Suppressor macrophage (primary cell): ENCODE results near the gene SLFN12.
"Not testable (repeated sequence)": the region's sequence is repeated elsewhere in the genome, so short reads cannot be mapped to it uniquely, and the experiment has no call there.

Experiments
- DNase-seq, 4 experiments: peaks; one replicate each; pipeline ENCODE4 v3.0.0-alpha.2; 2020 to 2022
- total RNA-seq, 17 experiments: gene quantifications; one replicate each; lab custom pipeline; 2026; ENCODE audit warnings: mixed read lengths in 6 of 17, inconsistent platforms in 3 of 17; lab: John Stamatoyannopoulos, UW

SLFN12 gene
- 5.5 to 26.9 (median 15.8) reads per million in 17 experiments for total RNA-seq

DNA sequence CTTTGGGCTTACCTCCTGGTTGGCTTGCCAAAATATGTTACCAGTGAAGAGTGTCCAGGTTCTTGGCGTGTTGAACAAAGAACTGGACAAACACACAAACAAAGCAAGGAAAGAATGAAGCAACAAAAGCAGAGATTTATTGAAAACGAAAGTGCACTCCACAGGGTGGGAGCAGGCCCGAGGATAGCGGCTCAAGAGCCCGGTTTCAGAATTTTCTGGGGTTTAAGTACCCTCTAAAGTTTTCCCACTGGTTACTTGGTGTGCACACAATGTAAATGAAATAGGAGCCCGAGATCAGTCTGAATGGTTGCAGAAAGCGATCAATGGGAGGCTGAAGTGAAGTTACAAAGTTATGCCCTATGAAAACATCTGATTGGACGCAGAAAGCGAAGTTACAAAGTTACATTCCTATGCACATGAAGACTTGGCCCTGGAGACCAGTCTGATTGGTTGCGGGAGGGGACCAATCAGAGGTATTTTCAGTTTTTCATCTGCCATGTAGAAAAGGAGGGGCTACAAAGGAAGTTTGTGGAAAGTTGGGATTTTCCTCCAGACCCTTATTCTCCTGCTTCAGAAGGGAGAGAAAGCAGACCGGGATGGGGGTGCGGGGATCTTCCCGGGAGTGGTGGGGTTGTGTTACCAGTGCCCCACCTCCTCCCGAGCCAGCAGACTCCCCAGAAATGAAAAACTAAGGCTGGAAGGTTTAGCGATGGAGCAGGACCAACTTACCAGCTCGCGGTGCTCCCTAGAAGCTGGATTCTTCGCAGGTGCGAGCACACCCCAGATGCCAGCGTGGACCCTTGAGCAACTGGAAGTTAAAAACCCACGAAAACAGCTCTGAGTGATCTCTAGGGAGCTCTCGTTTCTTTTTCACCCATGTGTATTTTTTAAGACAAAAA is at the start of gene SLFN12:
SLFN12 (minus strand) TSS at position 325 of the 899 bp plus-strand sequence. CDS start 9,472 bp downstream, outside the sequence.
- DNase-seq = peak; percentile 75 to 86 (median 82)

DNA sequence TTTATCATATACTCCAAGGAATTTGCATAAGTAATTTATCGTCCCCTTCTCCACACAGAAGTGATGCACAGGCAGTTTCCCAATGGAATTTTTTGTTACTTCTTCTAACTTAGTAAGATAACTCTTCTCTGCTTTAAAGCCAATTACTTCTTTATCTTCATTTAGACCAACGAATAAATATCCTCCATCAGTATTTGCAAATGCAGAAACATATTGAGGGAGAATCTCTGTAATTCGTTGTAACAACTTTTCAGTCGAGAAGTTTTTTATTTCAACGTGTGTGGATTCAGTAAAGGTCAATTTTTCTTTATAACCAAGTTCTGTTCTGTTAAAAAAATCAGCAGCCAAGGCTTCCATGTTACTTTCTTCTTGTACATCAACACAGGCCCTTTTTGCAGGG is 47.0 kb upstream of the SLFN12 start:
- DNase-seq = no peak

DNA sequence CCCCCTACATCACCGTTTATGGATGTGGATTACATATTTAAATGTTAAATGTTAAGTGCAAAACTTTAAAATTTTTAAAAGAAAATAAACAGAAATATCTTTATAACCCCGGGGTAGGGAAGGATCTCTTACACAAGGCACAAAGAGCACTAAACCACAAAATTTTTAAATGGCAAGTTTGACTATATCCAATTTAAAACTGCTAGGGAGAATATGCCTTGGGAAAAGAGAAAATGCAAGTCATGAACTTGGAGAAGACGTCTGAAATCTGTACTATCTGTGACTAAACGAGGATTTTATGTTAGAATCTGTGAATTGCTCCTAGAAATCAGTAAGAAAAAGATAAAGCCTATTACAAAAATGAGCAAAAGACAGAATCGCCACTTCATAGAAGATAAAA is 44.9 kb upstream of the SLFN12 start:
- DNase-seq = no peak

DNA sequence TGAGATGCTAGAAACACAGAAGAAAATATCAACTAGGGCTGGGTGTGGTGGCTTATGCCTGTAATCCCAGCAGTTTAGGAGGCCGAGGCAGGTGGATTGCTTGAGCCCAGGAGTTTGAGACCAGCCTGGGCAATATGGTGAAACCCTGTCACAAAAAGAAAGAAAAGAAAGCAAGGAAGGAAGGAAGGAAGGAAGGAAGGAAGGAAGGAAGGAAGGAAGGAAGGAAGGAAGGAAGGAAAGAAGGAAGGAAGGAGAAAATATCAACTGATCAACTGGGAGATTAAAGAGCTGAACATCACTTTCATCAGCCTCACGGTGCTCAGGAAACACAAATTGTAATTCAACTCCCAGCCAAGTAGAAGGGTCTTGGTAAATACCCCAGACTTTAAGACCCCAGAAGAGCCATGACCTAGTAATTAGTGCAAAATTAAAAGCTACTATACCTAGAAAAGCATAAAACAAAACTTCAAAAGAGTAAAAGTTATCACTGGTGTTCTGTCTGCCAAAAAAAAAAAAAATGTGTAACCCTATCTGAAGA is 44.1 kb upstream of the SLFN12 start:
- no peak for DNase-seq

DNA sequence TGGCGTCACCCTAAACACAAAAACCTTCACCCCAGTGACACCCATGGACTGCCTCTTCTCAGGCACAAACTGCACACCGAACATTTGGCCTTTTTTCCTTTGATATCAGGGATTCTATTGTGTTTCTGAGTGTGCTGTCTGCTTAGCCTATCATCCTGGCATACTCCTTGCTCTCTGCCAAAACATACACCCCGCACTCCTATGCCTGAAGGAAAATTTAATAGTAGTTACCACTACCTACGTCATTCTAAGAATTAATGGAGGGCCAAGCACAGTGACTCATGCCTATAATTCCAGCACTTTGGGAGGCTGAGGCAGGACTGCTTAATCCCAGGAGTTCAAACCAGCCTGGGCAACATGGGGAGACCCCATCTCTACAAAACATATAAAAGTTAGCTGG is 36.2 kb upstream of the SLFN12 start:
- DNase-seq = no peak

DNA sequence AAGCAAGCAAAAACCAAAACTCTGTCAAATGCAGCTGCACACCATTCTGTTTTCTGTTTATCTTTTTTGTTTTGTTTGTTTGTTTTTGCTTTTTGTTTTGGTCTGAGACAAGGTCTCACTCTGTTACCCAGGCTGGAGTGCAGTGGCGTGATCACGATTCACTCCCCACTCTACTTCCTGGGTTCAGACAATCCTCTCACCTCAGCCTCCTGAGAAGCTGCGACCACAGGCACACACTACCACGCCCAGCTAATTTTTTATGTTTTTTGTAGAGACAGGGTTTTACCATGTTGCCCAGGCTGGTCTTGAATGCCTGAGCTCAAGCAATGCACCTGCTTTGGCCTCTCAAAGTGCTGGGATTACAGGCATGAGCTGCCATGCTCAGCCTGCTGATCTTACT is 35.5 kb upstream of the SLFN12 start:
- no peak for DNase-seq

DNA sequence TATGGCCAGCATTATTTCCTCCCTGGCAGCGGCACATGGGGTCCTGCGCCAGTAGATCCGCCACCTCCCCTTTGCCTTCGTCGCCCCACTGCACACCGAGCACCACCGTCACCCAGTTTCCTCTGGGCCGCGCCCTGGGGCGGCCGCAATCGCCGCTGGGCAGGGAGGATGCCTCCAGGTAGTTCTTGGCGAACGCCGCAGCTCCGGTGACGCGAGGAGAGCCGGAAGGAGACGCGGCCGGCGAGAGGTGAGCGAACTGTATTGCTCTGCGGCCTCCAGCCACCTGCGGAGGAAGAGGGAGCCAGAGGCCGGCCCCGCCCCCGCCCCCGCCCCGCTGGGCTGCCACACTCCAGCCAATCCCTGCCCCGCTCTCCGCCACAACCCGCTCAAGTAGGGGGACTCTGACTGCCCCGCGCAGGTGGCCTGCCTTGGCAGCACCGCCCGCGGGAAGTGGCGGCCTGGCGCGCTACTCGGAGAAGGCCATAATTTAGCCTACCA is 28.1 kb upstream of the SLFN12 start:
- peak in 1 of 4 experiments; percentile 21 for DNase-seq

DNA sequence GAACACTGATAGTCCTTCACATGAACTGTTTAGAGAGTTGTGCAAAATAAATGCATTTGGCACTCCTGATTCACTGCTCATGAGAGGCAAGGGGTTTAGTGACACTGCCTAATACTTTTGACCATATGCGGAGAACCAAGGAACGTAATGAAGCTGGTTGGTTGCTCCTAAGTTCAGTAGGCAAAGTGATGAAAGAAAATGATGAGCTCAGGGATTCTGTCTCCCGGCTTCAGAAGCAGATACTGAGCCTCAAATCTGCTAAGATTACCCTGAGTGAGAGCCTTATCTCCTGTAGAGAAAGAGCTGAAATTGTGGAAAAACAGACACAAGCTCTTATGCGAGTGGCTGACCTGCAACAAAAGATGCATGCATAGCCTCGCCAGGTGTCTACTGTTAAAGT is 21.7 kb upstream of the SLFN12 start:
- DNase-seq = not testable (repeated sequence)

- no peak for DNase-seq
Observed at GRCh38 chr17:35453171-35453570, 20.9 kb upstream of the SLFN12 start.

- DNase-seq = peak in 3 of 4 experiments; percentile 33 to 56 (median 50)
Observed at GRCh38 chr17:35449371-35449931, 17.2 kb upstream of the SLFN12 start.

DNA sequence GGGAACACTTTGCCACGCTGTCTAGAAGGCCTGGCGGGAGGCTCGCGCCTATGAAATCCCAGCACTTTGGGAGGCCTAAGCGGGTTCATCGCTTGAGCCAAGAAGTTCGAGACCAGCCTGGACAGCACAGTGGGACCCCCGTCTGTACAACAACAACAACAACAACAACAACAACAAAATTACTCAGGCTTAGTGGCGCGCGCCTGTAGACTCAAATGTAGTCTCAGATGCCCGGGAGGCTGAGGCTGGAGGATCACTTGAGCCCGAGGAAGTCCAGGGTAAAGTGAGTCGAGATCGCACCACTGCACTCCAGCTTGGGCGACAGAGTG is 16.6 kb upstream of the SLFN12 start:
- DNase-seq = no peak

DNA sequence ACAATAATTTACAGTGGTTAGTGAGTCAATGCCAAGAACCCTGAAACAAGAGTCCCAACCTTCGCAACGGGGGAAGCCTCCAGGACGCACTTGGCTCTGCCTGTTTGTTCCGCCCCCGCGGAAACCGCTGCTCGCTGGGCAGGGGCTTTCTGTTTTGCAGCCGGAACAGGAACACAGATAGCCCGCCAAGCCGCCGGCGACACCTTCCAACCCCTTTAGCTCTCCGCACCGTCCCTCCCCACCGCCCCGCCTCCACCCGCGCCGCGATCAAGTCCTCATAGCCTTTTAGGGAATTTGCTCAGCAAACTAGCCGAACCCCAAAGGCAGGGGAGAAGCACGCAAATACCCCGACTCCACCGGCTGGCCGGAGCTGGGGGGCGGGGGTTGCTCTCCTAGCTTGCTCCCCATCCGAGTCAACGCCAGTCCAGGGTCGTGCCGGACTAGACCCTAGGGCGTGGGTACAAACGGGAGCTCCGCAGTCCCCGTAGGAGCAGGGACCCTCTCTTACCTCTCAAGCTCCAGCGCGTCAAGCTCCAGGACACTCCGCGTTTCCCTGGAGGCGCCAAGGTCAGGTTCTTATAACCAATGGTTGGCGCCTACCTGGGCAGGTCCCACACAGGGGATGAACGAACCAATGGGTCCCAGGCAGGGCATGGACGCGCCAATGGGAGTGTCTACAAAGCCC is 16.1 kb upstream of the SLFN12 start, which contains the start of gene SLFN13:
SLFN13 (minus strand) TSS at position 553 of the 685 bp plus-strand sequence. CDS start 3,086 bp downstream, outside the sequence.
- peak; percentile 86 to 93 (median 92) for DNase-seq

DNA sequence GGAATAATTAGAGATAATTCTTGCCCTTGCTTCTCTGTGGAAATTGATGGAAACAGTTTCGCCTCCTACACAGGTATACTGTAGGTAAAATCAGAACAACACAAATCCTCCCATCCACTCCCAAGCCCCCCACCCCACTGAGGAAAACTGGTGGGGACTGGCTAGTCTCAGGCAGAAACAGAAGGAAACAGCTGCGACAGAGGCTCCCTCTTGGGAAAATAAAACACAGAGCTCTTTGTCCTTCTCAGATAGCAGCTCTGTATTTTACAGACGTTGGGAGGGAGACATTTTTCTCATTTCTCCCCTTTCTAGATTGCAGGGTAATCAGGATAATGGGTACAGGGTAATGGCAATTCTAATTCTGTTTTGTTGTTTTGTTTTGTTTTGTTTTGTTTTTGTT is 15.2 kb upstream of the SLFN12 start:
- DNase-seq = no peak

DNA sequence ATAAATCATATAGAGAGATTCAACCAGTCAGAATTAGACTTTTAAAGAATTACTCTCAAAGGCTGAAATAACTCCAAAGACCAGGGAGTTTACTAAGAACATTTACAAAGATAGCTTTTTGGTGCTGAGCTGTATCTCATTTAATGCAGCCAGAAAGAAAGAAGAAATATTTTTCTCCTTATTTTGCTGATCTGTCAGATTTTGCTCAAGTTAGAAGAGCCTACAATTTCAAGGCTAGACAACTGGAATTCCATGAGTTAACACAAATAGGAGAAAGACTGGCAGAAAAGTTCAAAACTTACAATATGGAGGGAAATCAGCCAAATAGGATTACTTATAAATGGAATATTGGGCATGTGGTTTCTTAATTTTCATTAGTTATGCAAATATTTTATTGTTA is 6.1 kb upstream of the SLFN12 start:
- DNase-seq = no peak

- DNase-seq = peak; percentile 80 to 87 (median 82)
Observed at GRCh38 chr17:35433075-35433894, 985 bp upstream of the SLFN12 start.

DNA sequence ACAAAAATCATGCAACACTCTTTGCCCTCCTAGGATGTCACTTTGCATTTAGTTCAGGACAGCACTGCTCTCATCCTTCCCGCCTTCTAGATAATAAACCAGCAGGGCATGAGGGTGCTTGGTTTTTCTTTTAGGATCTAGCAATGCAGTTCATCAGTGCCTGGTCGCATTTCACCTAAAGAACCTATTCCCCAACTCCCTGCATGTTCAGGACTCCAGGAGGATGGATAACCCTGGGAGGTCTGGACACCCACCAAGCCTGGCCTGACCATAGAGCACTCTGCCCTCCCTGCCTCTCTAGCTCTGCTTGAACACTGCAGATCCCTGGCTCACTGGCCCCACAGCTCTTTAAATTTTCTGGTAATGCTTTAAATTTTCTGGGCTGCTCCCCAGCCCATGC is 2.6 kb downstream of the SLFN12 start:
- no peak for DNase-seq

- no peak for DNase-seq
Observed at GRCh38 chr17:35428229-35428628, 4.1 kb downstream of the SLFN12 start.

DNA sequence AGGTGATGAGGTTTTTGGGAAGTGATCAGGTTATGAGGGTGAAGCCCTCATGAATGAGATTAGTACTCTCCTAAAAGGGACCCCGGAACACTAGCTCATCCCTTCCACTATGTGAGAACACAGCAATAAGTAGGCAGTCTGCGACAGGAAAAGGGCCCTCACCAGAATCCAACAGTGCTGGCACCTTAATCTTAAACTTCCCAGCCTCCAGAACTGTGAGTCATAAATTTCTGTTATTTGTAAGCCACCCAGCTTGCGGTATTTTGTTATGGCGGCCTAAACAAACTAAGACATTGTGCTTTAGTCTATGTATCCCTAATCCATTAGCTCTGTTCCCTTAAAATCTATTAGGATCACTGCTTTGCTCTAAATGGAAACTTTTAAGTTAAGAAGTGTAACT is 8.5 kb downstream of the SLFN12 start:
- no peak for DNase-seq

- not testable (repeated sequence) for DNase-seq
Observed at GRCh38 chr17:35421069-35421468, 11.2 kb downstream of the SLFN12 start.

- DNase-seq = peak in 3 of 4 experiments; percentile 4 to 13 (median 7)
Observed at GRCh38 chr17:35416659-35417058, 15.6 kb downstream of the SLFN12 start.

- DNase-seq = not testable (repeated sequence)
Observed at GRCh38 chr17:35414707-35415106, 17.6 kb downstream of the SLFN12 start.

DNA sequence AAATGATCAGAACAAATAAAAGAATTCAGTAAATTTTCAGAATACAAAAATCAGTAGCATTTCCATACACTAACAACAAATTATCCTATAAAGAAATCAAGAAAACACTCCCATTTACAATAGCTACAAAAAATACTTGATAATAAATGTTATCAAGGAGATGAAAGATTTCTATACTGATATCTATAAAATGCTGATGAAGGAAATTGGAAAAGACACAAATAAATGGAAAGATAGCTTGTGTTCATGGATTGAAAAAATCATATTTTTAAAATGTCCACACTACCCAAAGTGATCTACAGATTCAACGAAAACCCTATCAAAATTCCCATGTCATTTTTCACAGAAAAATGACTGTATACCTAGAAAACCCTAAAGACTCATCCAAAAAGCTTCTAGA is 18.1 kb downstream of the SLFN12 start:
- DNase-seq = no peak
